Measurements from ENCODE around the gene PSMD4. TPM values are rescaled to one million over a fixed set of nuclear protein-coding genes. Genes with fewer than 3 reads are reported as not detected.

Gene PSMD4
- total RNA-seq, 6 experiments from 2014 or later = 194 to 228 (median 217) TPM

DNA sequence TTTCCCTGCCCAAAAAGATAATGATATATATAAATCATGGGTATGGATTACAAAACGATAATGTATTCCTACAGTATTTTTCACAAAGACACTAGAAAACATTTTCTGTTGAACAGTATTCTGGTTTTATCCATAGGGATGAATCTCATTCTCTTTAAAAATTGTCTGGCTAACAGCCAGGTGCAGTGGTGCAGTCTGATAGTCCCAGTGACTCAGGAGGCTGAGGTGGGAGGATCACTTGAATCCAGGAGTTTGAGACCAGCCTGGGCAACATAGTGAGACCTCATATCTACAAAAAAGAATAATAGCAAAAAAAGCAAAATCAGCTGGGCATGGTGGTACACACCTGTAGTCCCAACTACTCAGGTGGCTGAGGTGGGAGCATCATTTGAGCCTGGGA is 32.9 kb upstream of the PSMD4 start:
- no peaks in the 10 kb centered on the region for H3K9me3 Mint-ChIP-seq
- H3K27me3 Mint-ChIP-seq (ENCODE audit: insufficient read depth) = peaks cover 3% of the 10 kb centered on the region
- no peak overlapping the region; the same call in 1 of the 2 replicates for H3K4me3 Mint-ChIP-seq
- peaks cover 15% of the 10 kb centered on the region for H3K36me3 Mint-ChIP-seq (ENCODE audit: low read depth)
- TF ChIP-seq, protein P1, sequence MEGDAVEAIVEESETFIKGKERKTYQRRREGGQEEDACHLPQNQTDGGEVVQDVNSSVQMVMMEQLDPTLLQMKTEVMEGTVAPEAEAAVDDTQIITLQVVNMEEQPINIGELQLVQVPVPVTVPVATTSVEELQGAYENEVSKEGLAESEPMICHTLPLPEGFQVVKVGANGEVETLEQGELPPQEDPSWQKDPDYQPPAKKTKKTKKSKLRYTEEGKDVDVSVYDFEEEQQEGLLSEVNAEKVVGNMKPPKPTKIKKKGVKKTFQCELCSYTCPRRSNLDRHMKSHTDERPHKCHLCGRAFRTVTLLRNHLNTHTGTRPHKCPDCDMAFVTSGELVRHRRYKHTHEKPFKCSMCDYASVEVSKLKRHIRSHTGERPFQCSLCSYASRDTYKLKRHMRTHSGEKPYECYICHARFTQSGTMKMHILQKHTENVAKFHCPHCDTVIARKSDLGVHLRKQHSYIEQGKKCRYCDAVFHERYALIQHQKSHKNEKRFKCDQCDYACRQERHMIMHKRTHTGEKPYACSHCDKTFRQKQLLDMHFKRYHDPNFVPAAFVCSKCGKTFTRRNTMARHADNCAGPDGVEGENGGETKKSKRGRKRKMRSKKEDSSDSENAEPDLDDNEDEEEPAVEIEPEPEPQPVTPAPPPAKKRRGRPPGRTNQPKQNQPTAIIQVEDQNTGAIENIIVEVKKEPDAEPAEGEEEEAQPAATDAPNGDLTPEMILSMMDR (IDR thresholded peaks at IDR 0.05) = no peak
- H3K27ac Mint-ChIP-seq = peak overlapping the region; percentile 60; the same call in 1 of the 2 replicates
- no peak for DNase-seq
- H3K4me1 Mint-ChIP-seq (ENCODE audit: low read depth) = peaks cover 18% of the 10 kb centered on the region

DNA sequence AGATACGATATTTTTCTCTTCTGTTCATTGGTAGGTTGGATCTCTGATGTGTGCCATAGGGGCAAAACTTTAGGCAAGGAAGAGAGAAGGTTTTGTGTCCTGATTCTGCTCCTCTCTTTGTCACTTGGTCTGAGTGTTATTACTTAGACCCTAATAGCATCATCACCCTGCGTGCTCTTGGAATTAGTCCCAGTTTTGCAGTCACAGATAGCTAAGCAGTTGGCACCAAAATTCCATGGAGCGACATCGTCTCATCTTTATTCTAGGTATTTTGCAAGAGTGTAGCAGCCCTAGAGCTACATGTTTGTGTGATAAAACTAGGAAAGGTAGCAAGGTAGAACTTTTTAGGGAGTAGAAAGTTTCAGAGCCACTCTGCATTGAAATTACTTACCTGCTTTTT is 32.4 kb upstream of the PSMD4 start:
- TF ChIP-seq, protein P1 (IDR thresholded peaks at IDR 0.05) = no peak
- H3K36me3 Mint-ChIP-seq (ENCODE audit: low read depth) = peaks cover 15% of the 10 kb centered on the region
- no peak overlapping the region for H3K4me3 Mint-ChIP-seq
- H3K4me1 Mint-ChIP-seq (ENCODE audit: low read depth) = peaks cover 17% of the 10 kb centered on the region
- H3K27me3 Mint-ChIP-seq (ENCODE audit: insufficient read depth) = peaks cover 3% of the 10 kb centered on the region
- peak; percentile 19 for DNase-seq
- H3K27ac Mint-ChIP-seq = peak overlapping the region; percentile 60
- no peaks in the 10 kb centered on the region for H3K9me3 Mint-ChIP-seq

DNA sequence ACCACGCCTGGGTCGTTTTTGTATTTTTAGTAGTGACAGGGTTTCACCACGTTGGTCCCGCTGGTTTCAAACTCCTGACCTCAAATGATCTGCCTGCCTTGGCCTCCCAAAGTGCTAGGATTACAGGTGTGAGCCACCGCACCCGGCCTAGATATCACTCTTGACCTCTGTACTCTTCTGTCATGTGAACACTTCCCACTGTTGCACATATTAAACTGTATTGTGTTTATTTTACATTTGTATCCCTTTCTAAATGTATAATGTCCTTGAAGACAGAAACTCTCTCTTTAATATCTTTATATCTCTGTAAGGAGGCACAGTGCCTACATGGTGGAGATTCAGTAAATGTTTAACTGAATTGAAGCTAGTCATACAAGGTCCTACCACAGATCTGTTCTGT is 19.3 kb upstream of the PSMD4 start:
- peaks cover 4% of the 10 kb centered on the region; the same call in 1 of the 2 replicates for H3K27me3 Mint-ChIP-seq (ENCODE audit: insufficient read depth)
- no peak overlapping the region for H3K4me3 Mint-ChIP-seq
- H3K27ac Mint-ChIP-seq = peak overlapping the region; percentile 19
- peaks cover 44% of the 10 kb centered on the region for H3K36me3 Mint-ChIP-seq (ENCODE audit: low read depth)
- TF ChIP-seq, protein P1 (IDR thresholded peaks at IDR 0.05) = no peak
- H3K9me3 Mint-ChIP-seq = no peaks in the 10 kb centered on the region
- DNase-seq = no peak
- peaks cover 21% of the 10 kb centered on the region for H3K4me1 Mint-ChIP-seq (ENCODE audit: low read depth)

DNA sequence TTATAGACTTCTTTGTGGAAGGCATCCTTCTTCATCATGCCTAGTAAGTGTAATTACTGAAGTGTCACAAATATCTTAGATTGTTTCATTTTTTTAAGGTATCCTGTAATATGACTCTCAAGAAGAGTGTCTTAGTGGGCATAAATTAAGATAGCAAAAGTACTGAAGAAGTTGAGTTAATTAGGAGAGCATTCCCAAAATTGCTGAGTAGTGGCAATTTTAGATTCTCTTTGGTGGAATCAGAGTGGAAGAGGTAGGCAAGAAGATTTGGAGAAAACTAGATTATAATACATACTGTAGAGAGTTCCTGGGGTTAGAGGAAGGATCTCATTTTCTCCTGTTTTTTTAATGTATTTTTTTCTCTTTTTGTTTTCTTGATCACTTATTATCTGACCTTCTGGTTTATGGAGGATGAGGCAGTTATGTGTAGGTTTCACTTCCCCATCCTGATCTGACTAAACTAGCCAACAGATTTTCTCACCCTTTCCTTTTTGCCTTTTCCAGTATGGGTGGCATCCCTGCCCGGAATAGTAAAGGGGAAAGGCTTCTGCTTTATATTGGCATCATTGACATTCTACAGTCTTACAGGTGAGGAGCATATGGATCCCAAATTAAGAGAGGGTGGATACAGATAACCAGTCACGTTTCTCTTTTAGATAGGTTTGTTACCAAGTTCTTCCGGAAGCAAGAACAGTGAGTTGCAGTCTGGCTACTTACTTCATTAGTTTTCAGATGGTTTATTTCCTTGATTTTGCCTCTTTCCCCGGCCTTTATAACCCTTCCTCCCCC is 16.7 kb upstream of the PSMD4 start:
- peaks cover 50% of the 10 kb centered on the region for H3K36me3 Mint-ChIP-seq (ENCODE audit: low read depth)
- H3K4me3 Mint-ChIP-seq = peak overlapping the region; percentile 39
- H3K27ac Mint-ChIP-seq = peak overlapping the region; percentile 71
- TF ChIP-seq, protein P1 (IDR thresholded peaks at IDR 0.05) = no peak
- H3K4me1 Mint-ChIP-seq (ENCODE audit: low read depth) = peaks cover 21% of the 10 kb centered on the region
- DNase-seq = no peak
- H3K9me3 Mint-ChIP-seq = no peaks in the 10 kb centered on the region
- H3K27me3 Mint-ChIP-seq (ENCODE audit: insufficient read depth) = peaks cover 4% of the 10 kb centered on the region; the same call in 1 of the 2 replicates

DNA sequence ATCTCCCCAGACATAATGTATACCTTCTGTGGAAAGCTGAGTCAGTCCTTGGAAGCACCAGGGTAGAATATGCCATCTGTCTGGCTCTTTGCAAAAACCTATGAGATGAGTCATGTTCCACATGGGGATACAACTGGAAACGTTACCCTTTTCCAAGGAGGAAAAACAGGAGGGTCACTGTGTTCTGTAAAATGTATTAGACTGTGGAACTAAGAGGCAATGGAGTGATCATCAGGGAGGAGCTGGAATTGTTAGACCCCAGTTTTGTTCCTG is 16.1 kb upstream of the PSMD4 start:
- TF ChIP-seq, protein P1 (IDR thresholded peaks at IDR 0.05) = no peak
- peak overlapping the region; percentile 39 for H3K4me3 Mint-ChIP-seq
- peaks cover 21% of the 10 kb centered on the region for H3K4me1 Mint-ChIP-seq (ENCODE audit: low read depth)
- peaks cover 56% of the 10 kb centered on the region for H3K36me3 Mint-ChIP-seq (ENCODE audit: low read depth)
- H3K27ac Mint-ChIP-seq = peak overlapping the region; percentile 71
- H3K27me3 Mint-ChIP-seq (ENCODE audit: insufficient read depth) = peaks cover 4% of the 10 kb centered on the region
- DNase-seq = peak; percentile 85
- no peaks in the 10 kb centered on the region for H3K9me3 Mint-ChIP-seq

Measured in HFFc6 (cell line).